Activated naive CD4-positive, alpha-beta T cell treated with anti-CD3 and anti-CD28 coated beads for 36 hours (primary cell): Measurements from ENCODE around the gene CRADD. TPM values are rescaled to one million over a fixed set of nuclear protein-coding genes. Genes with fewer than 3 reads are reported as not detected.
"Not testable (repeated sequence)": the region's sequence is repeated elsewhere in the genome, so short reads cannot be mapped to it uniquely, and the experiment has no call there.

Experiments
- CTCF ChIA-PET: fragments of 350-600 bp; sonication (Branson Sonifier 250); formaldehyde crosslinking; loops from one replicate; lab custom pipeline; 2021; ENCODE audit warnings: antibody characterized with exemption; lab: Charles Lee
- DNase-seq: peaks from one replicate; pipeline ENCODE4 v3.0.0-alpha.2; 2020
- H3K27ac Mint-ChIP-seq: one replicate; pipeline ENCODE4 v1.8.0; 2021; ENCODE audit warnings: mild to moderate bottlenecking, mixed read lengths
- H3K27me3 Mint-ChIP-seq: one replicate; pipeline ENCODE4 v1.8.0; 2021; ENCODE audit warnings: low read depth, mixed read lengths
- H3K36me3 Mint-ChIP-seq: one replicate; pipeline ENCODE4 v1.8.0; 2021; ENCODE audit warnings: low read depth, mixed read lengths
- H3K4me1 Mint-ChIP-seq: one replicate; pipeline ENCODE4 v1.8.0; 2021; ENCODE audit warnings: low read depth, mixed read lengths
- H3K4me3 Mint-ChIP-seq: one replicate; pipeline ENCODE4 v1.8.0; 2021; ENCODE audit warnings: mild to moderate bottlenecking, moderate library complexity, mixed read lengths
- H3K9me3 Mint-ChIP-seq: one replicate; pipeline ENCODE4 v1.8.0; 2021; ENCODE audit warnings: mixed read lengths
- intact Hi-C: fragments of 100-400 bp; cut with micrococcal nuclease; formaldehyde crosslinking; loops from one replicate; pipeline ENCODE4 v1.15.1; 2023
- total RNA-seq, 2 experiments: library from RNA; stranded (reverse); gene quantifications; one replicate each; pipeline ENCODE4 v1.2.3, GENCODE V29; 2021

The CRADD gene
- total RNA-seq, 2 experiments from 2014 or later = 14.3 to 15.6 TPM

GRCh38 chr12:93781961-93782360 is 104.8 kb downstream of the CRADD start:
- H3K27me3 Mint-ChIP-seq, DNase-seq, H3K4me3 Mint-ChIP-seq, H3K9me3 Mint-ChIP-seq: not testable (repeated sequence)
- H3K36me3 Mint-ChIP-seq = peaks cover 21% of the 10 kb centered on the region
- peaks cover 74% of the 10 kb centered on the region for H3K4me1 Mint-ChIP-seq
- intact Hi-C loops = loop anchor here (1.0 to 10.0 kb wide), 15 partner anchors 9 to 1227 kb away; partner anchors contain the start of genes CEP83, CRADD, NUDT4 and UBE2N
- H3K27ac Mint-ChIP-seq = peak overlapping the region; percentile 77
- CTCF ChIA-PET = interaction anchor here (1.0 to 1.1 kb wide), 2 partner anchors 8 to 15 kb away, joined by 3 to 4 read pairs; no protein-coding TSS in a partner anchor

- H3K9me3 Mint-ChIP-seq = peaks cover 8% of the 10 kb centered on the region
- no peak overlapping the region for H3K27ac Mint-ChIP-seq
- H3K4me1 Mint-ChIP-seq = peaks cover 70% of the 10 kb centered on the region
- no peak for DNase-seq
- no peaks in the 10 kb centered on the region for H3K27me3 Mint-ChIP-seq
- H3K36me3 Mint-ChIP-seq = peaks cover 22% of the 10 kb centered on the region
- CTCF ChIA-PET = no interaction called here
- intact Hi-C loops = loop anchor here (5.0 to 10.0 kb wide), 12 partner anchors 249 to 1228 kb away; partner anchors contain the start of genes CEP83, NUDT4 and UBE2N
- no peak overlapping the region for H3K4me3 Mint-ChIP-seq
These were observed 105.7 kb downstream of the CRADD start for GRCh38 chr12:93782853-93783252.

GRCh38 chr12:93783832-93784231 is 106.7 kb downstream of the CRADD start:
- H3K9me3 Mint-ChIP-seq = peaks cover 10% of the 10 kb centered on the region
- no peaks in the 10 kb centered on the region for H3K27me3 Mint-ChIP-seq
- peaks cover 71% of the 10 kb centered on the region for H3K4me1 Mint-ChIP-seq
- H3K36me3 Mint-ChIP-seq = peaks cover 20% of the 10 kb centered on the region
- H3K4me3 Mint-ChIP-seq = peak overlapping the region; percentile 14
- peak overlapping the region; percentile 89 for H3K27ac Mint-ChIP-seq
- peak; percentile 83 for DNase-seq
- intact Hi-C loops = loop anchor here (1.0 to 10.0 kb wide), 14 partner anchors 42 to 1229 kb away; partner anchors contain the start of genes CEP83, NUDT4 and UBE2N
- CTCF ChIA-PET = interaction anchor here (0.6 to 2.5 kb wide), 4 partner anchors 104 to 318 kb away, joined by 3 to 9 read pairs (median 5); no protein-coding TSS in a partner anchor

- Mint-ChIP-seq H3K9me3 (peaks cover 10% of the 10 kb centered on the region), H3K27ac (peak overlapping the region; percentile 89), H3K27me3 (no peaks in the 10 kb centered on the region), H3K4me3 (peak overlapping the region; percentile 40), H3K4me1 (peaks cover 72% of the 10 kb centered on the region), H3K36me3 (peaks cover 22% of the 10 kb centered on the region)
- peak; percentile 45 for DNase-seq
- CTCF ChIA-PET = interaction anchor here (0.6 to 2.5 kb wide), 7 partner anchors 17 to 317 kb away, joined by 3 to 9 read pairs (median 5); no protein-coding TSS in a partner anchor
- intact Hi-C loops = loop anchor here (1.0 to 10.0 kb wide), 19 partner anchors 11 to 1230 kb away; partner anchors contain the start of genes CEP83, NUDT4 and UBE2N
These were observed 107.3 kb downstream of the CRADD start for GRCh38 chr12:93784339-93785086.

- Mint-ChIP-seq H3K4me3 (no peak overlapping the region), H3K27ac (peak overlapping the region; percentile 89), H3K9me3 (peaks cover 9% of the 10 kb centered on the region), H3K27me3 (no peaks in the 10 kb centered on the region), H3K4me1 (peaks cover 72% of the 10 kb centered on the region), H3K36me3 (peaks cover 20% of the 10 kb centered on the region)
- CTCF ChIA-PET = interaction anchor here (1.1 to 2.5 kb wide), 5 partner anchors 17 to 322 kb away, joined by 3 to 9 read pairs (median 6); no protein-coding TSS in a partner anchor
- peak; percentile 77 for DNase-seq
- intact Hi-C loops = loop anchor here (1.0 to 10.0 kb wide), 10 partner anchors 12 to 1231 kb away; no protein-coding TSS in a partner anchor
These were observed 108.3 kb downstream of the CRADD start for GRCh38 chr12:93785249-93786010.

GRCh38 chr12:93786656-93787397 is 109.7 kb downstream of the CRADD start:
- Mint-ChIP-seq H3K27ac (peak overlapping the region; percentile 24), H3K9me3 (peaks cover 5% of the 10 kb centered on the region), H3K4me3 (no peak overlapping the region), H3K4me1 (peaks cover 70% of the 10 kb centered on the region), H3K27me3 (no peaks in the 10 kb centered on the region), H3K36me3 (peaks cover 17% of the 10 kb centered on the region)
- CTCF ChIA-PET = no interaction called here
- intact Hi-C loops = loop anchor here (5.0 to 10.0 kb wide), 5 partner anchors 478 to 1232 kb away; no protein-coding TSS in a partner anchor
- no peak for DNase-seq

GRCh38 chr12:93788853-93789252 is 111.7 kb downstream of the CRADD start:
- H3K27ac Mint-ChIP-seq = peak overlapping the region; percentile 15
- intact Hi-C loops = loop anchor here (5.0 to 10.0 kb wide), 5 partner anchors 476 to 1234 kb away; no protein-coding TSS in a partner anchor
- H3K4me1 Mint-ChIP-seq = peaks cover 64% of the 10 kb centered on the region
- peaks cover 5% of the 10 kb centered on the region for H3K9me3 Mint-ChIP-seq
- CTCF ChIA-PET = interaction anchor here (1.1 to 1.3 kb wide), 3 partner anchors 8 to 16 kb away, joined by 3 to 4 read pairs (median 3); no protein-coding TSS in a partner anchor
- DNase-seq = no peak
- no peak overlapping the region for H3K4me3 Mint-ChIP-seq
- no peaks in the 10 kb centered on the region for H3K27me3 Mint-ChIP-seq
- H3K36me3 Mint-ChIP-seq = peaks cover 19% of the 10 kb centered on the region

GRCh38 chr12:93789767-93790166 is 112.6 kb downstream of the CRADD start:
- Mint-ChIP-seq H3K36me3 (peaks cover 19% of the 10 kb centered on the region), H3K4me3 (no peak overlapping the region), H3K9me3 (peaks cover 5% of the 10 kb centered on the region), H3K4me1 (peaks cover 55% of the 10 kb centered on the region), H3K27ac (peak overlapping the region; percentile 11), H3K27me3 (no peaks in the 10 kb centered on the region)
- CTCF ChIA-PET = interaction anchor here (1.3 kb wide), 2 partner anchors 9 to 13 kb away, joined by 3 to 4 read pairs; no protein-coding TSS in a partner anchor
- intact Hi-C loops = loop anchor here (5.0 to 10.0 kb wide), 5 partner anchors 475 to 1235 kb away; no protein-coding TSS in a partner anchor
- no peak for DNase-seq

- H3K36me3 Mint-ChIP-seq = peaks cover 19% of the 10 kb centered on the region
- H3K4me3 Mint-ChIP-seq = no peak overlapping the region
- H3K27me3 Mint-ChIP-seq = no peaks in the 10 kb centered on the region
- peaks cover 5% of the 10 kb centered on the region for H3K9me3 Mint-ChIP-seq
- intact Hi-C loops = no loop called here
- DNase-seq = peak; percentile 57
- peaks cover 47% of the 10 kb centered on the region for H3K4me1 Mint-ChIP-seq
- CTCF ChIA-PET = no interaction called here
- no peak overlapping the region for H3K27ac Mint-ChIP-seq
These were observed 113.4 kb downstream of the CRADD start for GRCh38 chr12:93790472-93791152.

GRCh38 chr12:93793007-93793406 is 115.8 kb downstream of the CRADD start:
- intact Hi-C loops = no loop called here
- Mint-ChIP-seq H3K27me3 (no peaks in the 10 kb centered on the region), H3K4me1 (peaks cover 45% of the 10 kb centered on the region), H3K9me3 (peaks cover under 1% of the 10 kb centered on the region), H3K27ac (no peak overlapping the region), H3K4me3 (no peak overlapping the region), H3K36me3 (peaks cover 13% of the 10 kb centered on the region)
- no peak for DNase-seq
- CTCF ChIA-PET = interaction anchor here (0.6 to 1.5 kb wide), 3 partner anchors 8 to 26 kb away, joined by 3 to 5 read pairs (median 4); no protein-coding TSS in a partner anchor

- H3K36me3 Mint-ChIP-seq = peaks cover 8% of the 10 kb centered on the region
- CTCF ChIA-PET = no interaction called here
- no peak overlapping the region for H3K4me3 Mint-ChIP-seq
- no peak overlapping the region for H3K27ac Mint-ChIP-seq
- intact Hi-C loops = no loop called here
- H3K9me3 Mint-ChIP-seq = no peaks in the 10 kb centered on the region
- no peak for DNase-seq
- peaks cover 44% of the 10 kb centered on the region for H3K4me1 Mint-ChIP-seq
- H3K27me3 Mint-ChIP-seq = no peaks in the 10 kb centered on the region
These were observed 116.8 kb downstream of the CRADD start for GRCh38 chr12:93793983-93794382.
